GM18907 (cell line): ENCODE measurements around the gene PRXL2A.
"Not testable (repeated sequence)": the region's sequence is repeated elsewhere in the genome, so short reads cannot be mapped to it uniquely, and the experiment has no call there.

Source experiments
- ATAC-seq: cut with Tn5 transposase; IDR thresholded peaks from one replicate; pipeline ENCODE4 v1.9.1; 2021; ENCODE audit warnings: mild to moderate bottlenecking, moderate library complexity; ENCODE audit not compliant: unreplicated experiment

PRXL2A gene

GRCh38 chr10:80408242-80409101, at the start of gene PRXL2A:
Gene PRXL2A (plus strand): TSS chr10:80408551. CDS start chr10:80420468, 11,917 bp downstream.
- ATAC-seq, result peak; percentile 96

GRCh38 chr10:80358925-80359324, 49.4 kb upstream of the PRXL2A start:
- not testable (repeated sequence) for ATAC-seq

GRCh38 chr10:80359644-80360043, 48.7 kb upstream of the PRXL2A start:
- no peak for ATAC-seq

- no peak for ATAC-seq
These were observed 42.8 kb upstream of the PRXL2A start for GRCh38 chr10:80365510-80365909.

GRCh38 chr10:80371467-80371866, 36.9 kb upstream of the PRXL2A start:
- ATAC-seq, result no peak

- ATAC-seq, result no peak
These were observed 35.7 kb upstream of the PRXL2A start for GRCh38 chr10:80372675-80373074.

GRCh38 chr10:80373502-80373901, 34.8 kb upstream of the PRXL2A start:
- no peak for ATAC-seq

GRCh38 chr10:80379701-80380100, 28.6 kb upstream of the PRXL2A start:
- ATAC-seq, result no peak

- no peak for ATAC-seq
These were observed 28.2 kb upstream of the PRXL2A start for GRCh38 chr10:80380185-80380584.

- no peak for ATAC-seq
These were observed 25.4 kb upstream of the PRXL2A start for GRCh38 chr10:80382989-80383388.

GRCh38 chr10:80390740-80391139, 17.6 kb upstream of the PRXL2A start:
- ATAC-seq, result no peak

- ATAC-seq, result no peak
These were observed 16.1 kb upstream of the PRXL2A start for GRCh38 chr10:80392250-80392649.

GRCh38 chr10:80394358-80394916, 13.9 kb upstream of the PRXL2A start:
- no peak for ATAC-seq

- no peak for ATAC-seq
These were observed 11.3 kb upstream of the PRXL2A start for GRCh38 chr10:80397014-80397413.

- ATAC-seq, result no peak
These were observed 8.1 kb upstream of the PRXL2A start for GRCh38 chr10:80400136-80400804.

- ATAC-seq, result no peak
These were observed 3.3 kb upstream of the PRXL2A start for GRCh38 chr10:80405035-80405434.

- no peak for ATAC-seq
These were observed 2.7 kb upstream of the PRXL2A start for GRCh38 chr10:80405626-80406025.

GRCh38 chr10:80406204-80406603, 2.1 kb upstream of the PRXL2A start:
- ATAC-seq, result no peak

GRCh38 chr10:80407812-80408241, 524 bp upstream of the PRXL2A start:
- peak; percentile 29 for ATAC-seq

- no peak for ATAC-seq
These were observed 770 bp downstream of the PRXL2A start for GRCh38 chr10:80409121-80409520.

GRCh38 chr10:80410122-80410521, 1.8 kb downstream of the PRXL2A start:
- no peak for ATAC-seq
